Panc1 (cell line): ENCODE data around the gene HS3ST5.

Experiments used
- CTCF ChIP-seq: fragments of 450-650 bp; IDR thresholded peaks from 2 replicates; pipeline ENCODE4 v1.5.1; 2017; ENCODE audit warnings: mild to moderate bottlenecking
- SIN3A ChIP-seq: IDR thresholded peaks from 2 replicates; pipeline ENCODE4 v1.6.1; 2012; ENCODE audit warnings: low read depth, mild to moderate bottlenecking, low read length, moderate library complexity, borderline replicate concordance; ENCODE audit not compliant: insufficient read depth

- TF ChIP-seq CTCF (no peak), SIN3A (no peak)
Measured at GRCh38 chr6:114382406-114382805, 39.6 kb upstream of the HS3ST5 start.
